GM20431 (cell line): ENCODE data around the gene ROBO2.

Source experiments
- in situ Hi-C: fragments of 300-500 bp; cut with MseI, MboI; formaldehyde crosslinking; loops from one replicate; pipeline ENCODE4 v1.15.0; 2020; ENCODE audit warnings: low sequenced_read_pairs; ENCODE audit not compliant: unreplicated experiment

ROBO2 gene

GRCh38 chr3:77039606-77040171 lies at the start of gene ROBO2:
Gene ROBO2, plus strand, starts transcription at chr3:77040099. Its CDS starts 687 bp downstream, at chr3:77040786.
- in situ Hi-C loops = no loop called here

GRCh38 chr3:76990606-76991005 lies 49.3 kb upstream of the ROBO2 start:
- in situ Hi-C loops = no loop called here

GRCh38 chr3:76991165-76991564 lies 48.7 kb upstream of the ROBO2 start:
- in situ Hi-C loops = no loop called here

GRCh38 chr3:76997733-76998132 lies 42.2 kb upstream of the ROBO2 start:
- in situ Hi-C loops = no loop called here

GRCh38 chr3:76998555-76998954 lies 41.3 kb upstream of the ROBO2 start:
- in situ Hi-C loops = no loop called here

GRCh38 chr3:77001062-77001701 lies 38.7 kb upstream of the ROBO2 start:
- in situ Hi-C loops = no loop called here

- in situ Hi-C loops = no loop called here
Observed at GRCh38 chr3:77014226-77014625, 25.7 kb upstream of the ROBO2 start.

- in situ Hi-C loops = no loop called here
Observed at GRCh38 chr3:77025471-77025870, 14.4 kb upstream of the ROBO2 start.

GRCh38 chr3:77026904-77027634 lies 12.8 kb upstream of the ROBO2 start:
- in situ Hi-C loops = no loop called here

- in situ Hi-C loops = no loop called here
Observed at GRCh38 chr3:77028005-77028404, 11.9 kb upstream of the ROBO2 start.

- in situ Hi-C loops = no loop called here
Observed at GRCh38 chr3:77038468-77038929, 1.4 kb upstream of the ROBO2 start.

- in situ Hi-C loops = no loop called here
Observed at GRCh38 chr3:77038930-77039605, 831 bp upstream of the ROBO2 start.

GRCh38 chr3:77040216-77040615 lies 317 bp downstream of the ROBO2 start:
- in situ Hi-C loops = no loop called here

GRCh38 chr3:77040926-77041722 lies 1.2 kb downstream of the ROBO2 start:
- in situ Hi-C loops = no loop called here

GRCh38 chr3:77041811-77042210 lies 1.9 kb downstream of the ROBO2 start:
- in situ Hi-C loops = no loop called here

GRCh38 chr3:77042343-77042742 lies 2.4 kb downstream of the ROBO2 start:
- in situ Hi-C loops = no loop called here

- in situ Hi-C loops = no loop called here
Observed at GRCh38 chr3:77042882-77043281, 3.0 kb downstream of the ROBO2 start.

GRCh38 chr3:77045686-77046085 lies 5.8 kb downstream of the ROBO2 start:
- in situ Hi-C loops = no loop called here

GRCh38 chr3:77048186-77048585 lies 8.3 kb downstream of the ROBO2 start:
- in situ Hi-C loops = no loop called here

GRCh38 chr3:77051591-77051990 lies 11.7 kb downstream of the ROBO2 start:
- in situ Hi-C loops = loop anchor here (25.0 kb wide), 1 partner anchor 111 kb away; no protein-coding TSS in a partner anchor
